ENCODE data around the gene ERMAP.

DNA sequence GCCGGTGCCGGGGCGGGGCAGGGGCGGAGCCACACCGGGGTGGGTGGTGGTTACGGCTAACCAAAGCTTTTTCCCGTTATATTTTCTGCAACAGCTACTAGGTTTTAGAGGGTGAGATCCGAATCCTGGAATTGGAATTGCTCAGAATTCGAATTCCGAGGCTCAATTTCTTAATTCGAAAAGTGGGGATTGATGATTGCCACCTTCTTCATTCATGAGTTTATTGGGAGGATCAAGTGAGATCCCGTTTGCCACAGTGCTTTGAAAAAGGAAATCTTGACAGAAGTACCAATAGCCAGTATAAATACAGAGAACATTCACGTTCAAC is 482 bp downstream of the ERMAP start:
- no peak for TF ChIP-seq TBP (IDR thresholded peaks at IDR 0.05; ENCODE audit: low read depth, low read length)
- TF ChIP-seq SP1 (IDR thresholded peaks at IDR 0.05; ENCODE audit: low read depth, low read length) = no peak
- TF ChIP-seq, protein P1, sequence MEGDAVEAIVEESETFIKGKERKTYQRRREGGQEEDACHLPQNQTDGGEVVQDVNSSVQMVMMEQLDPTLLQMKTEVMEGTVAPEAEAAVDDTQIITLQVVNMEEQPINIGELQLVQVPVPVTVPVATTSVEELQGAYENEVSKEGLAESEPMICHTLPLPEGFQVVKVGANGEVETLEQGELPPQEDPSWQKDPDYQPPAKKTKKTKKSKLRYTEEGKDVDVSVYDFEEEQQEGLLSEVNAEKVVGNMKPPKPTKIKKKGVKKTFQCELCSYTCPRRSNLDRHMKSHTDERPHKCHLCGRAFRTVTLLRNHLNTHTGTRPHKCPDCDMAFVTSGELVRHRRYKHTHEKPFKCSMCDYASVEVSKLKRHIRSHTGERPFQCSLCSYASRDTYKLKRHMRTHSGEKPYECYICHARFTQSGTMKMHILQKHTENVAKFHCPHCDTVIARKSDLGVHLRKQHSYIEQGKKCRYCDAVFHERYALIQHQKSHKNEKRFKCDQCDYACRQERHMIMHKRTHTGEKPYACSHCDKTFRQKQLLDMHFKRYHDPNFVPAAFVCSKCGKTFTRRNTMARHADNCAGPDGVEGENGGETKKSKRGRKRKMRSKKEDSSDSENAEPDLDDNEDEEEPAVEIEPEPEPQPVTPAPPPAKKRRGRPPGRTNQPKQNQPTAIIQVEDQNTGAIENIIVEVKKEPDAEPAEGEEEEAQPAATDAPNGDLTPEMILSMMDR (IDR thresholded peaks at IDR 0.05; ENCODE audit: control extremely low read depth in 1 of 3, insufficient read depth in 1 of 3, low read depth in 1 of 3, low read length in 3 of 3) = no peak
- no peak for TF ChIP-seq CEBPB (IDR thresholded peaks at IDR 0.05; ENCODE audit: low read depth, low read length)

Data from H1 (cell line).